ENCODE results near the gene NDNF.
A peak's percentile ranks its signal among the peaks of the same experiment; 100 is the strongest.

NDNF gene

GRCh38 chr4:121016611-121017010 is 55.7 kb downstream of the NDNF start:
- no peaks in the 10 kb centered on the region for H3K4me1 ChIP-seq (ENCODE audit: control insufficient read depth, insufficient read depth, low read length)
- no peak for TF ChIP-seq ZNF776 (tag by site-specific recombination; IDR thresholded peaks at IDR 0.05; ENCODE audit: borderline replicate concordance)
- H3K9me3 ChIP-seq (ENCODE audit: control insufficient read depth, insufficient read depth, low read depth, low read length): no peaks in the 10 kb centered on the region
- no peak overlapping the region for H3K4me3 ChIP-seq (ENCODE audit: low read depth, low read length)
- ChIA-PET CTCF (no interaction called here), POLR2A (no interaction called here)
- H3K27ac ChIP-seq (ENCODE audit: extremely low read depth, low read depth, low read length): no peak overlapping the region
- no peaks in the 10 kb centered on the region for H3K36me3 ChIP-seq (ENCODE audit: control insufficient read depth in 2 of 2, insufficient read depth in 1 of 2, low read length in 2 of 2)

GRCh38 chr4:121015421-121015820 is 56.9 kb downstream of the NDNF start:
- Histone ChIP-seq H3K36me3 (ENCODE audit: control insufficient read depth in 2 of 2, insufficient read depth in 1 of 2, low read length in 2 of 2) (no peaks in the 10 kb centered on the region), H3K4me3 (ENCODE audit: low read depth, low read length) (no peak overlapping the region), H3K4me1 (ENCODE audit: control insufficient read depth, insufficient read depth, low read length) (no peaks in the 10 kb centered on the region), H3K9me3 (ENCODE audit: control insufficient read depth, insufficient read depth, low read depth, low read length) (no peaks in the 10 kb centered on the region), H3K27ac (ENCODE audit: extremely low read depth, low read depth, low read length) (no peak overlapping the region)
- ChIA-PET POLR2A (no interaction called here), CTCF (interaction anchor here (0.5 kb wide), 1 partner anchor 19 kb away, joined by 3 read pairs; no protein-coding TSS in a partner anchor)
- TF ChIP-seq KLF9 (tag by site-specific recombination; IDR thresholded peaks at IDR 0.05; ENCODE audit: low read depth) (no peak), ZNF292 (tag by site-specific recombination; IDR thresholded peaks at IDR 0.05; ENCODE audit: borderline replicate concordance, low read depth) (no peak)

GRCh38 chr4:121014544-121014943 is 57.8 kb downstream of the NDNF start:
- H3K9me3 ChIP-seq (ENCODE audit: control insufficient read depth, insufficient read depth, low read depth, low read length): no peaks in the 10 kb centered on the region
- TF ChIP-seq EGR2 (tag by site-specific recombination; IDR thresholded peaks at IDR 0.05; ENCODE audit: low read depth): no peak
- TF ChIP-seq GFI1B (tag by site-specific recombination; IDR thresholded peaks at IDR 0.05): no peak
- no peak for TF ChIP-seq ZNF202 (tag by site-specific recombination; IDR thresholded peaks at IDR 0.05; ENCODE audit: borderline replicate concordance)
- TF ChIP-seq, protein P1, sequence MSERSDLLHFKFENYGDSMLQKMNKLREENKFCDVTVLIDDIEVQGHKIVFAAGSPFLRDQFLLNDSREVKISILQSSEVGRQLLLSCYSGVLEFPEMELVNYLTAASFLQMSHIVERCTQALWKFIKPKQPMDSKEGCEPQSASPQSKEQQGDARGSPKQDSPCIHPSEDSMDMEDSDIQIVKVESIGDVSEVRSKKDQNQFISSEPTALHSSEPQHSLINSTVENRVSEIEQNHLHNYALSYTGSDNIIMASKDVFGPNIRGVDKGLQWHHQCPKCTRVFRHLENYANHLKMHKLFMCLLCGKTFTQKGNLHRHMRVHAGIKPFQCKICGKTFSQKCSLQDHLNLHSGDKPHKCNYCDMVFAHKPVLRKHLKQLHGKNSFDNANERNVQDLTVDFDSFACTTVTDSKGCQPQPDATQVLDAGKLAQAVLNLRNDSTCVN (tag by site-specific recombination; optimal IDR thresholded peaks at IDR 0.05): no peak
- no peak for TF ChIP-seq ZNF660 (tag by site-specific recombination; IDR thresholded peaks at IDR 0.05)
- no peak for TF ChIP-seq SCRT2 (tag by site-specific recombination; IDR thresholded peaks at IDR 0.05)
- TF ChIP-seq ZNF747 (tag by site-specific recombination; IDR thresholded peaks at IDR 0.05): no peak
- no peak overlapping the region for H3K27ac ChIP-seq (ENCODE audit: extremely low read depth, low read depth, low read length)
- no peaks in the 10 kb centered on the region for H3K36me3 ChIP-seq (ENCODE audit: control insufficient read depth in 2 of 2, insufficient read depth in 1 of 2, low read length in 2 of 2)
- H3K4me1 ChIP-seq (ENCODE audit: control insufficient read depth, insufficient read depth, low read length): peaks cover 2% of the 10 kb centered on the region; the same call in 1 of the 2 replicates
- CTCF ChIA-PET: no interaction called here
- POLR2A ChIA-PET: no interaction called here
- no peak overlapping the region for H3K4me3 ChIP-seq (ENCODE audit: low read depth, low read length)

DNA sequence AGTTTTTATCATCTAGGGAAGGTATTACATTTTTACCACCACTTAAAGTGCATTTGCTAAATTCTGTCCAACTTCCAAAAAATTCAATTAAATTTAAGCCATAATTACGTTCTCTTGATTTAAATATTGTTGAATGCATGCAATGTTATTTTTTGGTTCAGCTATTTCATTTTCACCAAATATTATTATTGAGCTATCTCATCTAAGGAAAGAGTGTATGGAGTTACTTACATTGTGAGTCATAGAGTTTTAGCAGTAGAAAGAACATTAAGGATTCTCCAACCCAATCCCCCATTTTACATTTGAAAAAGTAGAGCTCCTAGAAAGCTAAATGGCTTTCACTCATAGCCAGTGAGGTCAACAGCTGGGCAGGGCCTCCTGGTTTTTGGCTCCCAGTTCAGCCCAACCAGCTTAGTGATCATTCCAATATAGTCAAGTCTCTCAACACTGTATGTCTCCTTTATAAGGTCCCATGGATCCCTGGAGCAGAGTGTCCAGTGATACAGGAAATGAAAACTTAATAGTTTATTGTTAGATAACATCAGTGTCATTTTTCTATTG is 60.5 kb downstream of the NDNF start:
- Histone ChIP-seq H3K27ac (ENCODE audit: extremely low read depth, low read depth, low read length) (no peak overlapping the region), H3K4me3 (ENCODE audit: low read depth, low read length) (no peak overlapping the region), H3K4me1 (ENCODE audit: control insufficient read depth, insufficient read depth, low read length) (peaks cover 3% of the 10 kb centered on the region; the same call in 1 of the 2 replicates), H3K36me3 (ENCODE audit: control insufficient read depth in 2 of 2, insufficient read depth in 1 of 2, low read length in 2 of 2) (no peaks in the 10 kb centered on the region), H3K9me3 (ENCODE audit: control insufficient read depth, insufficient read depth, low read depth, low read length) (no peaks in the 10 kb centered on the region)
- ChIA-PET POLR2A (no interaction called here), CTCF (no interaction called here)
- no peak for TF ChIP-seq ZNF391 (tag by site-specific recombination; IDR thresholded peaks at IDR 0.05; ENCODE audit: borderline replicate concordance, low read depth)
- TF ChIP-seq, protein P2, sequence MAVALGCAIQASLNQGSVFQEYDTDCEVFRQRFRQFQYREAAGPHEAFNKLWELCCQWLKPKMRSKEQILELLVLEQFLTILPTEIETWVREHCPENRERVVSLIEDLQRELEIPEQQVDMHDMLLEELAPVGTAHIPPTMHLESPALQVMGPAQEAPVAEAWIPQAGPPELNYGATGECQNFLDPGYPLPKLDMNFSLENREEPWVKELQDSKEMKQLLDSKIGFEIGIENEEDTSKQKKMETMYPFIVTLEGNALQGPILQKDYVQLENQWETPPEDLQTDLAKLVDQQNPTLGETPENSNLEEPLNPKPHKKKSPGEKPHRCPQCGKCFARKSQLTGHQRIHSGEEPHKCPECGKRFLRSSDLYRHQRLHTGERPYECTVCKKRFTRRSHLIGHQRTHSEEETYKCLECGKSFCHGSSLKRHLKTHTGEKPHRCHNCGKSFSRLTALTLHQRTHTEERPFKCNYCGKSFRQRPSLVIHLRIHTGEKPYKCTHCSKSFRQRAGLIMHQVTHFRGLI (tag by site-specific recombination; IDR thresholded peaks at IDR 0.05): peak; percentile 75; the same call in 1 of the 2 replicates
- no peak for TF ChIP-seq ZBTB21 (tag by site-specific recombination; IDR thresholded peaks at IDR 0.05)
- TF ChIP-seq ZNF664 (tag by site-specific recombination; IDR thresholded peaks at IDR 0.05): peak; percentile 93
- TF ChIP-seq SCRT1 (tag by site-specific recombination; IDR thresholded peaks at IDR 0.05; ENCODE audit: borderline replicate concordance): no peak
- no peak for TF ChIP-seq ZNF311 (tag by site-specific recombination; IDR thresholded peaks at IDR 0.05; ENCODE audit: borderline replicate concordance)
- TF ChIP-seq ZNF184 (tag by site-specific recombination; IDR thresholded peaks at IDR 0.05): no peak
- no peak for TF ChIP-seq ZNF354C (tag by site-specific recombination; IDR thresholded peaks at IDR 0.05; ENCODE audit: borderline replicate concordance, low read depth)
- no peak for TF ChIP-seq HOXD13 (CRISPR knock-in tag; IDR thresholded peaks at IDR 0.05; ENCODE audit: borderline replicate concordance)

Measured in HEK293 (cell line).